ENCODE results near the gene SLC39A2.

- TF ChIP-seq CTCF (IDR thresholded peaks at IDR 0.05) = no peak
- no peak for TF ChIP-seq POLR2A (IDR thresholded peaks at IDR 0.05)
Measured at GRCh38 chr14:21018781-21019180, 19.7 kb downstream of the SLC39A2 start.
